ENCODE data around the gene PRKAR2B.
"Not testable (repeated sequence)": the region's sequence is repeated elsewhere in the genome, so short reads cannot be mapped to it uniquely, and the experiment has no call there.

PRKAR2B gene

DNA sequence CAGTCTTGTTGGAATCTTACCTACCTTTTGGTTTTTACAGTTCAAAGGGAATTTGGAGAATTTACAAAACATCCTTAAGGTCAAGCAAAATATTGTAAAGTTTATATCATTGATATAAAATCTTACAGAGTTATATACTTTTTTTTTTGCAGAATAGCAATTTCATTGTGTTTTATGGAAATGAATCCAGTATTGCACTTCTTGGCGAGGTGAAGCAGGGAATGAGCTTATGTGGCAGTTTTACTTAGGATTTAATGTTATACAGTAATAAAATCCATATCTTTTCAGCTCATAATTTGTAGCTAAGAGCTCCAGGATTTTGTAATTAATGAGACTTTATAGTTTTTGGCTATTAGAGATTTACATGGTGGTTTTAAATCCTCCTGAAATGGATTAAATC, 5.0 kb downstream of the PRKAR2B start:
- no peak for DNase-seq

- DNase-seq = no peak
Measured at GRCh38 chr7:107049971-107050532, 5.5 kb downstream of the PRKAR2B start.

DNA sequence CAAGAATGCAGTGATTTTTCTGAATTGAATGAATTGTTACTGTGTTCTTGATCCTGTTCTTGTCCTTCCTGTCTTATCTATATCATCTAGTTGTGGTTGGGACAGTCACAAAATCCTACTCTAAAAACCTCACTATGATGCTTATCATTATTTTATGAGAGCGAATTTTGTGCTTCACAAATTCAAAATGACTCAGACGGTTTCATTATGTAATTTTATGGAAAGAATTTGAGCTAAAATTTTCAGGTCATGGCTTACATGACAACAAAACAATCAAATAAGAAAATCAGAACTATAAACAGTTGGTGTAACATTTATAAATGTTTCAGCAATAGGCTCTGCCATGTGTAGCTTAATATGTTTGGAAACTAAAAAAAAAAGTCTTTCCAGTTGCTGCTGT, 6.9 kb downstream of the PRKAR2B start:
- no peak for DNase-seq

GRCh38 chr7:107054965-107055364, 10.5 kb downstream of the PRKAR2B start:
- not testable (repeated sequence) for DNase-seq

- DNase-seq = not testable (repeated sequence)
Measured at GRCh38 chr7:107056058-107056457, 11.6 kb downstream of the PRKAR2B start.

GRCh38 chr7:107056728-107057473, 12.4 kb downstream of the PRKAR2B start:
- no peak for DNase-seq

DNA sequence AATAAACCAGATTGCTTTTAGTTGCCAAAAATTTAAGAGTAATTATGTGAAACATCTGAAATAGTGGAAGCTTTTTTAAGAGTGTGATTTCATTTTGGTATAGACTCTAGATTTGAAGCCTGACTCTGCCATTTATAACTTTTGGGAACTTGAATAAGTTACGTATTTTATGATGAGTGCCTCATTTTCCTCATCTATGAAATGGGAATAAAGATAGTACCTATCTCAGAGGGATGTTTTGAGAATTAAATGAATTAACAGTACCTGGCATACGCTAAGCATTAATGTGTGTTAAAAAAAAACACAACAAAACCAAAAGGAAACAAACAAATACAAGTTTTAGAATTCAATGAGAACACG, 12.9 kb downstream of the PRKAR2B start:
- no peak for DNase-seq

DNA sequence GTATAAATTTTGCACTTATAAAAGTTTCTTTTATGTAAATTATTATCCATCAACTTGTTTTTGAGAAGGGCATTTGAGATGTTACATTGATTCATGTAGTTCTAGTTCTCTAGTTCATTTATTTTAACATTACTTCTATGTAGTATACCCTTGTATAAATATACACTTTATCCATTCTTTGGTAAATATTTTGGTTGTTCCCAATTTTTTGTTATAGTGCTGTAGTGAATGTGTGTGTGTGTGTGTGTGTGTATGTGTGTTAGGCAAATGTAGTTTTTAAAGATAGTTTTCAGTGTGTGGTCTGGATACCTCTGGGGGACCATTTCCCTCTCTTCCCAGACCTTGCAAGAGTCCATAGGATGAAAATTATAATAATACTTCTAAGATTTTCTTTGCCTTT, 15.0 kb downstream of the PRKAR2B start:
- no peak for DNase-seq

DNA sequence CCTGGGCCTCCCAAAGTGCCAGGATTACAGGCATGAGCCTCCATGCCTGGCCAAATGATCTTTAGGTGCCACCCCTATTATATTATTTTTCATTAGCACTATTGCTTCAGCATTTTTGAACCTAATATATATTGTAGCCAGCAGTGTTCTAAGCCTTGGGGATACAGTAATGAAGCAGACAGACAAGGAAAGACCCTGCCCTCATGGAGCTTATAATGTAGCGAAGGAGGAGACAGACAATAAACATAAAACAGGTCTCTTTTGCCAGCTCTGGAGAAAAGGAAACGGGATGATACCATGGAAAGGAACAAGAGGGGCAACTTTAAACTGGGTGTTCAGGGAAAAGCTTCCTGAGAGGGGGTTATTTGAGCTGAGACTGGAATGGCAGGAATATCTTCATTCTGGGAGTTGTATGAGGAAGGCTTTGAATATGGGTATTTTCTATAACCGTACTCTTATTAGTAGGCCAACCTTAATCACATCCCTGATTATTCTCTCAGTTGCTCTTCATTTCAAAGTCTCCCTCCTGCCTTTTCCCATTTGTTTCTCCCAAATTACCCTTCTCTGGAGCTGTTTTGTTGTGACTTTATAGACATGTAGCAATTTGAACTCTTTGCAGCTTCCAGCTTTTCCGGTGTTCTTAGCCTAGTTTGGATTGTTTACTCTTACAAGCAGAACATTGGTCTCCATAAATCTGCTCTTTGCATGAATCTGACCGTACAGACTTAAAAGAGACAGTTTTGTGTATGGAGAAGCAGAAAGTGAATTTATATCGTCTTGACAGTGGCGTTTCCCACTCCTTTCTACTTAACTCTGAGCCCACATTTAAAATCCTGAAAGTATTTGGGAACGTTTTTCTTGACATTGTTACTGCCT, 19.0 kb downstream of the PRKAR2B start:
- no peak for DNase-seq

DNA sequence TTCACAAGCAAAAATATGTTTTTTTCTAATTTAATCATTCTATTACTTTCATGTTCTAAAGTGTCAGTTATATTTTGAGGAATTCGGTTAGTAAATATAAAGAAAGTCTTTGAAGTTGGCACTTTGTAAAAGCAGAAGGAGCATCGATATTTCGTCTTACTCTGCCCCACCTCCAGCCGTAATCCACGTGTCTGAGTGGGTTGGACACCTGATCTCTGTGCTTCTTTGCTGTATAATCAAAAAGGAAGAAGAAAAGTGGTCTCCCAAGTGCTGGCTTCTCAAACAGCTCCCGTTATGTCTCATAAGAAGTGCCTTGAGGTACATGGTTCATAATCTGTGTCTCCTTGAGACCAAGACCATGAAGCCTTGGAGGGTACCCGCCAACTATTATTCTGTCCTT, 19.8 kb downstream of the PRKAR2B start:
- DNase-seq = no peak

DNA sequence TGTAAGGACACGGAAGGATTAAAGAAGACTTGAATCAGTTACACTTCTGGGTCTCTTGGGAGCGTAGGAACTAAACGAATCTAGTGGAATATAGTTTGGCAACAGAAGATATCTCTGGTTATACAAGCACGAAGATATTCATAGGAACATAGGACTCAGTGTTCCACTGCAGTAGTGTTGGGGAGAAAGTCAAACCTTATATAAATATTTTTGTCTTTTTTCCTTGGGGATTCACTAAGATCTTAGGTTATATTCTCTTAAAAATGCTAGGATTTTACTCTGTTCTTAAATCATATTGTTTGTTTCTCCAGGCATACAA, 21.4 kb downstream of the PRKAR2B start:
- no peak for DNase-seq

GRCh38 chr7:107068156-107068555, 23.7 kb downstream of the PRKAR2B start:
- DNase-seq = no peak

DNA sequence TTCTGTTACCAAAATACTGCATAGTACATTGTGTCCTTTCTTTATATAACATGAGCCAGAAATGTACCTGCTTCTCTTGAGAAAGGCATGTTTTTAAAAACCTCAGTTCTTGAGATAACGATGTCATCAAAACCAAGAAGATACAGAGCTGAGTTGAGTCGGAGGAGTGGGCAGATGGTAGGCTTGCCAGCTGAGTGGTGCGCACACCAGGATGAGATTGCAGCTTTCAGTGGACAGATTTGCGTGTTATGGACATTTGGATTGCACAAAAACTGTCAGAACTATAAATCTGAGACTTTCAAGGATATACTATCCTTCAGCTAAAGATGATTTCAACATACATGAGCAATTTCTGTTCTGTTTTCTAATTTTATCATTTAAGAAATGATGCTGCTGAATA, 25.0 kb downstream of the PRKAR2B start:
- DNase-seq = no peak

DNA sequence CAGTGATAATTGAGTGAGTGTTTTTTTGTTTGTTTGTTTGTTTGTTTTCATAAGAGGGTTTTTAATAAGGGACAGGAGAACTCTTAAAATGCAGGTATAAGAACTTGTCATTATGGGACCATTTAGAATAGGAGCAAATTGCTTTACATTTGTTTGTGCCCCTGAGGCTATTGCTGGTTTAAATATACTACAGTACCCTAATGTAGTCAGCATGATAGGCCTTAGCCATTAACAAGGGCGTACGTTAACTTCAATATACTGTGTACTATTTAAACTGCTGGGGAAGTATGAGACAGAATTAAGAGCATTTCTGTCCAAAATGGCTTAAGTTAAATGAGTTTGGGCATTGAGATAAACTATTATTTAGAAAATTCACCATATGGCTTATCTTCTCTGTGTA, 26.2 kb downstream of the PRKAR2B start:
- DNase-seq = no peak

DNA sequence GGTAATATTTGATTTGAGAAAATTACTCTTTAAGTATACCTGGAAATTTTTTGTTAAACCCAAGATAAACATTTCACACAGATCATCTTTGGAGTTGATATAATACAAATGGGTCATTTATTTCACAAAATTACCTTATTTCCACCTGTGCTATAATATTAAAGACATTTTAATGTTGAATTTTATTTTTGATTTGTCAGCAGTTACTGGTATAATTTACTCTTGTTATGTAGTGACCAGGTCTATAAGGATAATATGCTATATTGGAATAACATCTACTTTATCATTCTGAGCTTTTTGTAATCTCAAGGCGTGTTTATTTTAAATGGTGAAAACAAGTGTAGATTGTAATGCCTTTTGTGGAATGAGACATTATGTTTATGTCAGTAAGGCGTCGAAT, 26.6 kb downstream of the PRKAR2B start:
- DNase-seq = no peak

- no peak for DNase-seq
Measured at GRCh38 chr7:107072133-107072532, 27.6 kb downstream of the PRKAR2B start.

DNA sequence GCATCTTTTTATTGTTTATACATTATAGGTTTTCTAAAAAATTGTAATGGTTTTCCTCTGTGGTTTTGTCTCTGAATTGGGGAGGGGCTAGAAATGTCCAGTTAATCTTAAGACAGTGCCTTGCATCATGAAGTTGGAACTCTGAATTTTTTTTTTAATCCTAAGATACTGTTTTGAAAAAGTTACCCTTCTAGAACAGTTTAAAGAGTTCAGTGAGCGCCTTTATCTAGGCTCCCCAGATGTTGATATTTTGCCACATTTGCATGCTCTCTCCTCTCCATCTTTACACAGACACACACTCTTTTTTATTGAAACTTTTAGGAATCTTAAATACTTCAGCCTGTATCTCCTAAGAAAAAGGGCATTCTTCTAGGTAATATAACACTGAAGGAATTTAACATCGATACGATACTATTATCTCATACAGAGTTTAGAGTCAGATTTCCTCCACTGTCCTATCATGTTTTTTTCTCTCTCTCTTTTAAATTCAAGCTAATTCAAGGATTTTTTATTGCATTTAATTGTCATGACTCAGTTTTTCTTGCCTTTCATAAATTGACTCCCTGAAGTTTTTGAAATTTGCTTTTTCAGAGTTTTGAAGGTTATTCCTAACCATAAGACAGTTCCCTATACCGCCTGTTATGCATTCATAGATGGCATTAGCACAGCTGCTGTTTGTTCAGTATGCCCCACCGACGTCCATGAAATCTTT, 31.5 kb downstream of the PRKAR2B start:
- no peak for DNase-seq

GRCh38 chr7:107076781-107077698, 32.5 kb downstream of the PRKAR2B start:
- no peak for DNase-seq

- no peak for DNase-seq
Measured at GRCh38 chr7:107077699-107078516, 33.4 kb downstream of the PRKAR2B start.

- DNase-seq = no peak
Measured at GRCh38 chr7:107078517-107078966, 34.0 kb downstream of the PRKAR2B start.

GRCh38 chr7:107079212-107079940, 34.9 kb downstream of the PRKAR2B start:
- DNase-seq = no peak
